GM13977 (cell line): ENCODE measurements around the gene HBS1L.
A peak's percentile ranks its signal among the peaks of the same experiment; 100 is the strongest.

Experiments
- DNase-seq: peaks from one replicate; pipeline ENCODE4 v3.0.0; 2012; ENCODE audit warnings: low spot score
- CTCF ChIP-seq: IDR thresholded peaks from 2 replicates; pipeline ENCODE4 v1.5.1; 2012; ENCODE audit warnings: mild to moderate bottlenecking, control low read depth; ENCODE audit not compliant: insufficient read depth; ENCODE audit errors: extremely low read depth, missing control alignments
- in situ Hi-C: fragments of 300-500 bp; cut with MboI; formaldehyde crosslinking; loops from one replicate; pipeline ENCODE4 v1.12.0; 2022; ENCODE audit warnings: low sequenced_read_pairs, low pct_unique_long_range_greater_than_20kb, mixed read lengths, inconsistent platforms; ENCODE audit not compliant: unreplicated experiment

HBS1L gene

GRCh38 chr6:135002229-135002844 is 52.3 kb downstream of the HBS1L start:
- TF ChIP-seq CTCF: peak; percentile 53
- in situ Hi-C loops: loop anchor here (25.0 kb wide), 1 partner anchor 435 kb away; no protein-coding TSS in a partner anchor
- DNase-seq: peak; percentile 7

- no peak for TF ChIP-seq CTCF
- in situ Hi-C loops: no loop called here
- DNase-seq: no peak
Measured at GRCh38 chr6:134999107-134999506, 55.5 kb downstream of the HBS1L start.

- in situ Hi-C loops: no loop called here
- no peak for DNase-seq
- TF ChIP-seq CTCF: no peak
Measured at GRCh38 chr6:134997133-134997995, 57.3 kb downstream of the HBS1L start.

- in situ Hi-C loops: no loop called here
- no peak for DNase-seq
- TF ChIP-seq CTCF: no peak
Measured at GRCh38 chr6:134995536-134995935, 59.1 kb downstream of the HBS1L start.

GRCh38 chr6:134994431-134994830 is 60.2 kb downstream of the HBS1L start:
- TF ChIP-seq CTCF: no peak
- no peak for DNase-seq
- in situ Hi-C loops: no loop called here

GRCh38 chr6:134992155-134992554 is 62.5 kb downstream of the HBS1L start:
- no peak for DNase-seq
- no peak for TF ChIP-seq CTCF
- in situ Hi-C loops: no loop called here
